ENCODE results near the gene KIF6.

KIF6 gene

DNA sequence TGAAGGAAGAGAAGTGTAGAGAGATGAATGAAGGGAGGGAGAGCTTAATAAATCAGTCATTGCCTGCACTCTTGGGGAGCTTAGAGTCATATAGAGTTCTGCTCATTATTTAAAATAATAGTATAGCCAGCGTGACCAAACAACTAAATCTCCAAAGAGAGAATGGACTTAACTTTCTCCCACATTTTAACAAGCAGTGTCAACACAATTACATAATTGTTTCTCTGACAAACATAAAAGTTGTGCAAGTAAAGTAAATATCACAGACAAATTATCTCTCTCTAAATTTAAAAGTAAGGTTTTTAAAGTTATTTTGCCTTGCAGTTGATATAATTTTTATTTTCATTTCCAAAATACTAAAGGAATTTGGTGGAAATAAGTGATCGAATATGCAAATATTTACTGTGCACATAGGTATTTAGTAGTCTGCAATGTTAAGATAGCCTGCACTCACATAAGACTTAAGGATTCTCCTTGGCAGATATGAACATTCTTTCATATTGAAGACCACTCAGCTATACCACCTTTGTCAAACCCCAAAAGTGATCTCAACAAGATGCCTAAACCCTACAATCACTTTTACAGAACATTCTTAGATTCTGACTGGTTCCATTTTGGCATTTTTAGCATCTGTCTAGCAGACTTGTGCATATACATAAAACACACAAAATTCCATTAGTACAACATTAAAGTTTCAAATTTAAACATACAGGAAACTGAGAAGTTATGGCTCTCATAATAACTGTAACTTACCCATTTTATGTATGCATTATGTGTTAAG, 67.7 kb downstream of the KIF6 start:
- no peak for DNase-seq

DNA sequence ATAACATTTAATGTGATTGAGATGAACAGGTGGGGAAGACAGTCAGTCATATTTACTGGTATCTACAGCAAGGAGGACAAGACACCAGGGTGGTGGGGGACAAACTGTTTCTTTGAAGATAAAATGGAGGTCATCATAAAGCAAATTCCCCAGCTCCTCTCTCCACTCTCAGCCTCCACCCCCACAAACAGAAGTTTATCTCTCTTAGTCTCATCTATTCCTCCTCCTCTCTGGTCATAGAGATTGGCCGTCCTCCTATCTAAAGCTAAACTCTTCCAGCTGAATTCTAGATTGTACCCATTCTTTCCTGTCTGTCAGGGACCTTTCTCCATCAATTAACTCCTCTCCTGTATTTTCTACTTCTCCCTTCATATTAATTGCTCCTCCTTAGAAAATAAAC, 71.1 kb downstream of the KIF6 start:
- DNase-seq: no peak

DNA sequence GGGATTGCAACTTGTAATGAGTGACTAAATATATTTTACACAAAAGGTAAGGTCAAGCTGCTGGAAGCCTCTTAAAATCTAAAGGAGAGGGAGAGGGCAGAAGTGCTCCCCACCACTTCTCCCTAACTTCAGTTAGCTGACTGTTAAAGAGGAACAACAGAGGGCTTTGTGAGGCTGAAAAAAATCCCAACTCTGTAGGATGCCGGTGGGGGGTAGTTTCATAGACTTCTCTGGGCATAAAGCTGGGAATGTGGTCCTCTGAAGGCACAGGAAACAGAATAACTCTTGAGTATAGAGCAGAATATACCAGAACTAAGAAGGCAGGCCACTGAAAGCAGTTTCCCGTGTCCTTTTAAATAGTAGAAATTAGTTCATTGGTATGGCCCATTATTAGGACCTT, 71.6 kb downstream of the KIF6 start:
- DNase-seq: no peak

DNA sequence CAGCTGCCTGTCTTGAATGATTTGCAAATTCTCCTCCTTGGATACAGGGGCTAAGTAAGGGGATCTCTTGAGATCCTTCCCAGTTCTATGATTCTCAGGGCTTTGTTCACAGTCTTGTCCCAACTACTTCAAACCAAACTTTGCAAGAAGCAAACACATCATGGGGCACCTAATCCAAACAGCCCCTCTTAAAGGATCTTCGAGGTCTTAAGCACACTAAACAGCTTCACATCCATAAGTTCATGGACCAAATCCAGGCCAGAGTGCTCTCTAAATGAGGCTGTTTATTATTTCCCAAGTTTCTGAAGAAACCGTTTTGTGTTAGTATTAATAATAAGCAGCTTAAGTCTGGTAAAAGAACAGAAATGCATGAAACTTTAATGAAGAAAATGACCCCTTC, 75.2 kb downstream of the KIF6 start:
- DNase-seq: no peak

GRCh38 chr6:39646751-39647420, 78.3 kb downstream of the KIF6 start:
- DNase-seq: no peak

GRCh38 chr6:39642270-39642669, 82.9 kb downstream of the KIF6 start:
- no peak for DNase-seq

DNA sequence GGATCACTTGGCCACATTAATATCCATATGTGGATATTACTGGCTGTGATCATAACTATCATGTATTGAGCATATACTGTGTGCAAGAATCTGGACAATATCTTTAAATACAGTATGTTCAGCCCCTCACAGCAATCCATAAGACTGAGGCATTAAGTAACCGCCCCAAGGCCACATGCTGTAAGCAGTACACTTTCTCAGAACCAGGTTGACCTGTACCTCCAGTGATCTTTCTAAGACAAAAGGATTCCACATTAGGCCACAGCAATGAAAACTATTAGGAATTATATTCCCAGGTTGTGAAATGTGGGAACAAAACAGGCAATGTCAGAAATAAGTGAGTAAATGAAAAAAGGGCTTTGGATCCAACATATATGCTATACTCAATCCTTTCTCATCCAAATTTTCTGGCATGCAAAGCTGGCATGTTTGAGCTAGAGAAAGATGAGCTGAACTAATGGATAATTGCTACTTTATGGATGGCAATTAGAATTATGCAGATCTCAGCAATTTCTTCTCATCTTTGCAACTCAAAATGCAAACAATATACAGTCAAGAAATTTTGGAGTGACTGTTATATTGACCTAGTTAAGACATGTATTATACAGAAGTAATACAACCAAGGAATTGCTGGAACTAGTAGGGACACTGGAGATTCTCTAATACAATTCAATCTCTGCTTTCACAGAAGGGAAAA, 86.9 kb downstream of the KIF6 start:
- DNase-seq: no peak

- DNase-seq: no peak
Measured at GRCh38 chr6:39634646-39635341, 90.4 kb downstream of the KIF6 start.

- no peak for DNase-seq
Measured at GRCh38 chr6:39625209-39625608, 100.0 kb downstream of the KIF6 start.

DNA sequence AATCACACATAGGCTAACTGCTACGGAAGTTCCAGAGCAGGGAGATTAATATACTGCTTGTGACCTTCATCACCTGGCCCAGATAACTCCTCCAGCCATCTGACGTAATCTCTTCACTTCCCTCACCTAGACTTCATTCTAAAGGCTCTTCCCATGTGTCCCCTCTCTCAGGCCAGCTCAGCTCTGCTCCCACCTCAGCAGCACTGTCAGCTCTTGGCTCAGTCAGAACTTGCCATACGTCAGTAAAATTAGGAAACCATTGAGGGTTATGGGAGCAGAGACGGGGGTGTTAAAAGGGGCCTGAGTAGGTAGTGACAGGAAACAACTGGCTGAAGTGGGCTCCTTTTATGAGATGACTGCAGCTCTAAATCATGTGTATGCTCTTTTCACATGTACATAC, 101.5 kb downstream of the KIF6 start:
- no peak for DNase-seq

- DNase-seq: no peak
Measured at GRCh38 chr6:39617520-39617919, 107.7 kb downstream of the KIF6 start.

DNA sequence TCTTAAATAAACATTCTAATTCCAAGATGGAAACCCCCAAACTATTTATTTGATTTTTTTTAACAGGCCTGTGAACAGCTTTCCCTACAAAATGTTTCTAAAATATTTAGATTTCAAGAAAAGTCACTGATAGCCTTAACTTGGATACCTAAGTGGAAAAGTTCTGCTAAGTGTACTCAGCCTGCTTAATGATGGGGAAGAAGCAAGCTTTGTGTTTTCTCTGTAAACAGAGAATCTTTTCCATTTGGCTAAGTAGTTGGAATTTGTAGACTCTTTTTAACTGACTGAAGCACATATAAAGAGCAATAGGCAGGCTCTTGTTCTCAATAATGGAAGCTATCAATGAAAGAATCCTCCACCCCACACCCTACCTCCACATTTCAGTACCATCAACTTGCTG, 108.2 kb downstream of the KIF6 start:
- DNase-seq: no peak

DNA sequence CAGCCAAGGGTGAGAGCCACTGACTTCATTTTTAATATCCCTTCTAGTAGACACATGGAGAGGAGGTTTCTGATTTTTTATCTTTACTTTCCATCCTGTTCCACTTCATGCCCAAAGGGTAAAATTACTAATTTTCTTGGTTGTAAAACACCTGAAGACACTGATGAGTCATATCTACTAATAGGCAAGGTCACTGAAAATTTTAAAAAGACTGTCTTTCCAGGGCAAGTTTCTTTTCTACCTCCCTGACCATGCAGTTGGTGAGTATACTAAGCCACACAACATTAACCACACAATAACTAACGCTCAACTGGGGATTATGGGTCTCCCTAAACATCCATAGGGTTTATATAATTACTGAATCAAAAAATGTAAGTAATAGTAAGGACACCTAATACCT, 109.6 kb downstream of the KIF6 start:
- DNase-seq: no peak

DNA sequence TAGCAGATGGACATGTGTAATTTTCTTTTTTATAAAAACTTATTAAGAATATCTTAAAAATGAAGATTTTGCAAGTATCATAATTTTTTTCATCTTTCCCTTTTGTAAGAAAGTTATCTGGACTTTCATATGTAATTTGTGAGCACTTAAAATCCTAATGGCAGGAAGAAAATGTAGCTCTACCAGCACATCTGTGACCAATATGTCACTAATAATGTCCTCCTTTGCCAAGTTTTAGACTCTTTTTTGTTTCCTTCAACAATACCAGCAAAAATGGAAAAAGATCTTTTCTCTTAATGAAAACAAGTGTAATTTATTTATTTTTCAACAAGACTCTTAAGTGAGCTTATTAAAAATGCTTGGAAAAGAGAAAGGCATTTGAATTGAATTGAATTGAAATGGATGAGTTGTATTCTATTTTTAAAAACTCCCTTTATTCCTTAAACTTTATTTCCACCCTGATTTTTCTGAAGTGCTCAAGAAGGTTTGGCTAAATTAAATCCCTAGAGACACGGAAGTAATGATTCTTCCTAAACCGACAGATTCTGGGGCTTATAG, 110.7 kb downstream of the KIF6 start:
- no peak for DNase-seq

DNA sequence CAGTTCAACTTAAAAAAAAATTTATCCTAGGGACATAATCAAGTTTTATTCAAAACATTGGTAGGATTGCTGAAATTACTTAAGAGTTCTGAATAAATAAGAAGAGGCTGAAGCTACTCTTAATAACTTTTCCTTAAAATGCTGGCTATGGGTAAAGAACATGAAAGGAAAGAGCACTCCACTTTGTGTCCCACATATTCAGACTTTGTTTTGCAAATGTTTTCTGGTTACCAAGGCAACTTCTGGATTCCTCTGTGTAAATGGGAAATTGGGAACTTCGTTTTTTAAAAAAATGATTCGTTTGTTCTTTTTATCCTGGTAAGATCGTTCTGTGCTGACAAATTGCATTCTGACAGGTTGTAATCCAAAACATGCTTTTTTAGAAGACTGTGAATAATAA, 115.0 kb downstream of the KIF6 start:
- no peak for DNase-seq

- no peak for DNase-seq
Measured at GRCh38 chr6:39608652-39609345, 116.4 kb downstream of the KIF6 start.

DNA sequence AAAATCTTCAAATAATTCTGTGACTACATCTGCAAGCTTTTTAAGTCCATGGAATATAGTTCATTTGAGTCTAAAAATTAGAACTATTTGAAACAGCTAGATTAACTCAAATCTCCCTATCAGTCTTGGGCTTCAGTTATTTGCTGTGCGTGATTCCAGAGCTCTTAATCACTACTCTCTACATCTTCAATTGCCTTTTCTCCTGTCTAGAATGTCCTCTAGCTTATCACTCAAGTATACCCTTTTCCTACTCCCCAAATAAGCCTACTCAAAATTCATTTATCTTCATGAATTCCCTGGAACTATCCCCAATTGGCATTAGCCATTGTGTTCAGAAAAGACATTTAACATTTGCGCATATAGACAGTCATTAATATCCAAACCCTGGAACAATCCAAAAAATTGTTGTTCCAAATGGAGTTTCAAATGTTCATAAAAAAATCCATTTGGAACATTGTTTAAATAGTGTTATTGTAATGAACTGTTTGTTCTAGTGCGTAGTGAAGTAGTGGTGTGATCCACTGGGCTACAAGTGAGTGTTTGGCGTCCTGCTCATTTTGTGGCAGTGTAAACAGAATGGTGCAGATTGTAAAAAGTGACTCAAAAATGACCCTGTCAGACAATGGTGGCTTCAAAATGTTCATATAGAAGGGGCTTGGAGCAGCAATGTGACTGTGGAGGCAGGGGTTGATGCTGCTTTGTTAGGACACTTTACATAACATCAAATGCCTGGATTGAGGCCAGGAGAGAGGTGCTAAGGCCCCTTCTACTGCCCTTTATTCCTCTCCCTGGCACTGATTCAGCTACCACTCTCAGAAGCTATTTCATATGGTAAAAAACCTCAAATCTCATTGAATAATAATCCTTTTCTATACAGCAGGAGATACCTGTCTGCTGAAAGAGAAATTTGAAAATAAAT, 122.3 kb downstream of the KIF6 start:
- DNase-seq: no peak

DNA sequence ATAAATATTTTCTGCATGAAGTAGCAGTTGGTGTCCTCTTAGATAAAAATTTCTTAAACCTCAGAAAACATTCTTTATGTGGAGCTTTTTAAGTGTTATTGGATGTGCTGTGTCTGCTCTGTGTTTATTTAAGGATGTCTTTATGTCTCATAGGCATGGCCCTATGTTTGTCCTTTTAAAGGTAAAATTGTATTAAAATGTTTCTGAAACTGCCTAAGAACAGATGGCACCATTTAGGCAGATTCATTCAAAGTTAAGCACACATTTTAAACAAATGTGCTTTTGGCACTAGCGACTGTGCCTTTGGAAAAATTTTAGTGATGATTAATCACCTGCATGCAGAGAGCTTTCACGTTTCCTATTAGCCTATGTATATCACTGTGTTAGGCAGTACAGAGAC, 125.2 kb downstream of the KIF6 start:
- no peak for DNase-seq

GRCh38 chr6:39599341-39599740, 125.9 kb downstream of the KIF6 start:
- no peak for DNase-seq

- no peak for DNase-seq
Measured at GRCh38 chr6:39594285-39594684, 130.9 kb downstream of the KIF6 start.

DNA sequence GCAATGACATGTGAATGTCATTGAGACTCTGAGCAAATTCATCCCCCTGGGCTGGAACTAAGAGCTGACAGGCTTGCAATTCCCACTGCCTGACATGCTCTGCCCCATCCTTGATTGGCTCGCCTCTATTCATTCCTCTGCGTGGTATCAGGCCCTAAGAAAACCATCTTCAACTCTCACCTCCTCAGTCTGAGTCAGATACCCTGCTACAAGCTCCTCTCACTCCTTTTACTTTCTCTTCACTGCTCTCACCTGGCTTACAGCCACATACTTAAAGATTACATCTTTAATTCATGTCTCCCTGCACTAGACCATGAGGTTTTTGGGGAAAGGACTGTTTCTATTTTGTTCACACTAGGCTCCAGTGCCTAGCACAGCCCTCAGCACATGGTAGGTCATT, 131.6 kb downstream of the KIF6 start:
- no peak for DNase-seq
